Endothelial cell of umbilical vein (primary cell): ENCODE results near the gene ZSWIM6. TPM values are rescaled to one million over a fixed set of nuclear protein-coding genes. Genes with fewer than 3 reads are reported as not detected.
A peak's percentile ranks its signal among the peaks of the same experiment; 100 is the strongest.

Source experiments
- BruUV-seq: library from RNA; stranded (reverse); fragments of 400-500 nt; replicated peaks from 2 replicates; lab custom pipeline; 2021; lab: Mats Ljungman, UMichigan
- CTCF ChIA-PET: fragments of 300-600, 350-600 bp; sonication (Branson Sonifier 250); formaldehyde crosslinking; loops from one replicate; lab custom pipeline; 2021; ENCODE audit warnings: antibody characterized with exemption, inconsistent platforms; lab: Charles Lee
- POLR2A ChIA-PET: fragments of 300-600, 350-600 bp; sonication (Branson Sonifier 250); formaldehyde crosslinking; loops from one replicate; lab custom pipeline; 2021; ENCODE audit warnings: antibody characterized with exemption, inconsistent platforms; lab: Charles Lee
- DNase-seq: peaks from one replicate; pipeline ENCODE4 v3.0.0-alpha.2; 2011; ENCODE audit warnings: low read depth, low spot score
- FAIRE-seq: peaks from 2 replicates; lab custom pipeline; 2011; peaks lifted over from hg19 to GRCh38; lab: Jason Lieb, UNC
- H2AFZ ChIP-seq: 2 replicates; pipeline ENCODE4 v1.6.0; 2012; ENCODE audit warnings: low read depth, low read length, control low read depth, inconsistent platforms
- H3K27ac ChIP-seq: 2 replicates; pipeline ENCODE4 v1.5.1; 2011; ENCODE audit warnings: low read depth, mild to moderate bottlenecking, control low read depth, low read length, moderate library complexity; ENCODE audit not compliant: insufficient read depth
- H3K27me3 ChIP-seq, 2 experiments: 2 replicates each; pipeline versions ENCODE4 v1.6.0 to v1.6.1; 2011; ENCODE audit warnings: low read length in 2 of 2, mixed read lengths in 1 of 2; ENCODE audit not compliant: control insufficient read depth in 2 of 2, insufficient read depth in 2 of 2
- H3K36me3 ChIP-seq, 2 experiments: 2 replicates in 1 of 2; 3 replicates in 1 of 2; pipeline ENCODE4 v1.5.1; 2011; ENCODE audit warnings: low read length in 2 of 2, mild to moderate bottlenecking in 1 of 2, moderate library complexity in 1 of 2; ENCODE audit not compliant: control insufficient read depth in 2 of 2, insufficient read depth in 2 of 2; ENCODE audit errors: extremely low read depth in 1 of 2
- H3K4me1 ChIP-seq: 3 replicates; pipeline ENCODE4 v1.5.1; 2011; ENCODE audit warnings: mild to moderate bottlenecking, low read length; ENCODE audit not compliant: control insufficient read depth, insufficient read depth; ENCODE audit errors: extremely low read depth
- H3K4me2 ChIP-seq: 2 replicates; pipeline ENCODE4 v1.6.1; 2011; ENCODE audit warnings: low read length, control low read depth, mixed read lengths; ENCODE audit not compliant: insufficient read depth
- H3K4me3 ChIP-seq, 3 experiments: fragments of 200-600 bp in 1 of 3; sonication (generic), shearing (Covaris generic) in 1 of 3; replicated peaks in 1 of 3; 2 replicates each; pipeline ENCODE4 v1.5.1; 2011 to 2016; ENCODE audit warnings: control low read depth in 3 of 3, low read length in 3 of 3, mild to moderate bottlenecking in 2 of 3, inconsistent platforms in 1 of 3, low read depth in 1 of 3, moderate library complexity in 1 of 3; ENCODE audit not compliant: insufficient read depth in 1 of 3
- H3K79me2 ChIP-seq: 2 replicates; pipeline ENCODE4 v1.6.0; 2012; ENCODE audit warnings: low read length, inconsistent platforms; ENCODE audit not compliant: control insufficient read depth, insufficient read depth
- H3K9ac ChIP-seq: replicated peaks from 2 replicates; pipeline ENCODE3; 2011; ENCODE audit warnings: low read length, control low read depth; ENCODE audit not compliant: insufficient read depth; ENCODE audit errors: extremely low read depth
- H3K9me1 ChIP-seq: replicated peaks from 3 replicates; pipeline ENCODE4 v1.6.0; 2011; ENCODE audit warnings: mild to moderate bottlenecking, low read length; ENCODE audit not compliant: control insufficient read depth, insufficient read depth; ENCODE audit errors: extremely low read depth
- H3K9me3 ChIP-seq: replicated peaks from 2 replicates; pipeline ENCODE4 v1.5.1; 2012; ENCODE audit warnings: low read length, inconsistent platforms; ENCODE audit not compliant: control insufficient read depth, insufficient read depth
- H4K20me1 ChIP-seq: replicated peaks from 2 replicates; pipeline ENCODE3; 2011; ENCODE audit warnings: mild to moderate bottlenecking, low read length; ENCODE audit not compliant: control insufficient read depth, insufficient read depth; ENCODE audit errors: extremely low read depth
- EZH2 ChIP-seq: IDR thresholded peaks from 2 replicates; pipeline ENCODE4 v1.6.1; 2012; ENCODE audit warnings: borderline replicate concordance, low read depth, mild to moderate bottlenecking, moderate library complexity, low read length, inconsistent platforms; ENCODE audit not compliant: severe bottlenecking
- FOS ChIP-seq: IDR thresholded peaks from 2 replicates; pipeline ENCODE4 v1.6.1; 2011; ENCODE audit warnings: mild to moderate bottlenecking, low read length, moderate library complexity, borderline replicate concordance; ENCODE audit not compliant: insufficient read depth
- GATA2 ChIP-seq: IDR thresholded peaks from 2 replicates; pipeline ENCODE4 v1.7.0; 2011; ENCODE audit warnings: low read depth, mild to moderate bottlenecking, moderate library complexity, mixed read lengths, low read length; ENCODE audit not compliant: insufficient read length, insufficient read depth
- JUN ChIP-seq: IDR thresholded peaks from 2 replicates; pipeline ENCODE4 v1.6.1; 2011; ENCODE audit warnings: borderline replicate concordance, low read depth; ENCODE audit not compliant: insufficient read length, insufficient read depth
- MYC ChIP-seq: IDR thresholded peaks from one replicate; pipeline ENCODE4 v1.6.1; 2011; ENCODE audit warnings: mild to moderate bottlenecking, low read depth, low read length
- POLR2A ChIP-seq: IDR thresholded peaks from 2 replicates; pipeline ENCODE4 v1.6.1; 2012; ENCODE audit warnings: low read depth, mild to moderate bottlenecking, control low read depth, low read length
- POLR2AphosphoS5 ChIP-seq: IDR thresholded peaks from 2 replicates; pipeline ENCODE4 v1.6.1; 2012; ENCODE audit warnings: low read depth, mild to moderate bottlenecking, control low read depth, low read length, moderate library complexity; ENCODE audit not compliant: insufficient read depth
- dilution Hi-C: fragments of 300-500 bp; cut with MboI; formaldehyde crosslinking; loops from one replicate; pipeline ENCODE4 v1.15.0; 2019; ENCODE audit warnings: low sequenced_read_pairs; ENCODE audit not compliant: extremely low pct_ligation_motif_present
- intact Hi-C: fragments of 100-400 bp; cut with micrococcal nuclease; formaldehyde crosslinking; loops from one replicate; pipeline ENCODE4 v1.10.0; 2022
- polyA plus RNA-seq, 4 experiments: library from polyadenylated mRNA; depleted of rRNA in 3 of 4; stranded (reverse) in 3 of 4; unstranded in 1 of 4; fragments of >200 nt; gene quantifications; 2 replicates each; pipeline versions ENCODE4 v1.2.1 to v1.2.3, GENCODE V29; 2011 to 2012; ENCODE audit warnings: missing spikeins in 1 of 4
- total RNA-seq: library from RNA; stranded (reverse); gene quantifications from 2 replicates; pipeline ENCODE4 v1.2.3, GENCODE V29; 2021
- TF ChIP-seq, protein P1 (sequence below): IDR thresholded peaks from 2 replicates; pipeline ENCODE4 v1.6.1; 2011; ENCODE audit not compliant: insufficient read depth, insufficient read length
- TF ChIP-seq, protein P2 (sequence below), 2 donors: IDR thresholded peaks; 1 replicate in 1 of 2; 2 replicates in 1 of 2; pipeline ENCODE4 v1.5.1; 2011; ENCODE audit warnings: low read length in 2 of 2, mild to moderate bottlenecking in 2 of 2, moderate library complexity in 2 of 2, control low read depth in 1 of 2, inconsistent platforms in 1 of 2, low read depth in 1 of 2; ENCODE audit not compliant: insufficient read depth in 1 of 2; ENCODE audit errors: extremely low read depth in 1 of 2

The ZSWIM6 gene
- total and polyA plus RNA-seq, 2 donors (not counting 3 experiments of a cell fraction or from before 2014, with no cell fraction given), result 14.9 to 25.3 TPM

DNA sequence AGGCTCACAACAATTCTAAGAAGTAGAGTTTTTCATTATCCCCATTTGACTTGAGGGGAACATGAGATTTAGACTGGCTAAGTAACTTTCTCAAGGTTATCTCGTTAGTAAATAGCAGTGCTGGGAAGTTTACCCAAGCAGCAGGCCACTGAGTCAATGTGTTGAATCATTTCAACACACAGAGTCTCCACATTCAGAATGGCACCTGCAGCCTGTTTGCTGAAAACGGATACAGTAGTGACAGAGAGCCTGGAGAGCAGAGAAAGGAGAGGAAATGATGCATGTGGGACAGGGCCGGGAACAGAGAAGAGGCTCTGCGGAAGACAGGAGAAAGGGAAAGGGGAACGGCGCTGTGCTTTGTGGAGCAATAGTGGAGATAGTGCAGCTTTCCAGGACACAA is 33.5 kb upstream of the ZSWIM6 start:
- no peaks in the 10 kb centered on the region for H4K20me1 ChIP-seq
- no peak overlapping the region for H3K9ac ChIP-seq
- intact Hi-C loops (loop anchor here (1.0 kb wide), 2 partner anchors 16 to 32 kb away; no protein-coding TSS in a partner anchor), dilution Hi-C loops (no loop called here)
- H3K27me3 ChIP-seq, result no peaks in the 10 kb centered on the region
- no peaks in the 10 kb centered on the region for H3K36me3 ChIP-seq
- FAIRE-seq (peak; percentile 67), DNase-seq (peak; percentile 64)
- H3K4me1 ChIP-seq, result peaks cover 23% of the 10 kb centered on the region
- H3K4me3 ChIP-seq, result no peak overlapping the region
- ChIA-PET POLR2A (no interaction called here), CTCF (interaction anchor here (1.2 to 1.4 kb wide), 2 partner anchors 8 to 14 kb away, joined by 4 to 5 read pairs; no protein-coding TSS in a partner anchor)
- peak overlapping the region; percentile 48 for H3K27ac ChIP-seq
- H3K79me2 ChIP-seq, result no peaks in the 10 kb centered on the region
- TF ChIP-seq FOS (peak; percentile 41), MYC (no peak), POLR2AphosphoS5 (no peak), JUN (peak; percentile 19), GATA2 (no peak)
- peak overlapping the region; percentile 52 for H2AFZ ChIP-seq
- BruUV-seq, result no TSS peak
- no peaks in the 10 kb centered on the region for H3K9me3 ChIP-seq
- no peaks in the 10 kb centered on the region for H3K9me1 ChIP-seq
- peak overlapping the region; percentile 4 for H3K4me2 ChIP-seq

DNA sequence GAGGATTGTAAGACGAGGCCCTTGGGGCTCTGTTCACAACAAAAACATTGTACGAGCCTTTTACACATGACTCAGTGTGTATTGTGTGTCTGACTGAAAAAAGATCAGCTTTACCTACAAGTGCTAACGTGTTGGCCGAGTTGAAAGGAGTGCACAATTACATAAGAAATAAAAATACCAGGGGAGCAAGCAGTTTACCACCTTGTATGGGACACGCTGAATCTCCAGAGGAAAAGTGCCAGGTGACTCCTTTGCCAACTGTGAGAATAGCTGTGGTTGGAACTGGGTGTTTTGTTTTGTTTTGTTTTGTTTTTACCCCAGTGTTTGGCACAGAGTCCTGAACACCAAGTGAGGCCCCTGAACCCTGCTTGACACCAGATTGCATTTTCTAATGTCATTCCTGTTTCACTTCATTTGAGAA is 32.8 kb upstream of the ZSWIM6 start:
- Histone ChIP-seq H3K4me3 (no peak overlapping the region), H3K27me3 (no peaks in the 10 kb centered on the region), H3K79me2 (no peaks in the 10 kb centered on the region), H2AFZ (no peak overlapping the region), H3K4me2 (no peak overlapping the region), H3K9ac (no peak overlapping the region), H3K4me1 (peaks cover 23% of the 10 kb centered on the region), H3K27ac (no peak overlapping the region), H3K9me1 (no peaks in the 10 kb centered on the region), H3K9me3 (no peaks in the 10 kb centered on the region), H3K36me3 (no peaks in the 10 kb centered on the region), H4K20me1 (no peaks in the 10 kb centered on the region)
- ChIA-PET CTCF (interaction anchor here (1.2 to 1.4 kb wide), 2 partner anchors 8 to 13 kb away, joined by 4 to 5 read pairs; no protein-coding TSS in a partner anchor), POLR2A (no interaction called here)
- FAIRE-seq, result no peak
- DNase-seq, result no peak
- no TSS peak for BruUV-seq
- TF ChIP-seq EZH2, result no peak
- no peak for TF ChIP-seq POLR2A
- TF ChIP-seq JUN, result no peak
- TF ChIP-seq FOS, result no peak
- TF ChIP-seq MYC, result no peak
- TF ChIP-seq, protein P1, sequence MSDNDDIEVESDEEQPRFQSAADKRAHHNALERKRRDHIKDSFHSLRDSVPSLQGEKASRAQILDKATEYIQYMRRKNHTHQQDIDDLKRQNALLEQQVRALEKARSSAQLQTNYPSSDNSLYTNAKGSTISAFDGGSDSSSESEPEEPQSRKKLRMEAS, result no peak
- TF ChIP-seq, protein P2, sequence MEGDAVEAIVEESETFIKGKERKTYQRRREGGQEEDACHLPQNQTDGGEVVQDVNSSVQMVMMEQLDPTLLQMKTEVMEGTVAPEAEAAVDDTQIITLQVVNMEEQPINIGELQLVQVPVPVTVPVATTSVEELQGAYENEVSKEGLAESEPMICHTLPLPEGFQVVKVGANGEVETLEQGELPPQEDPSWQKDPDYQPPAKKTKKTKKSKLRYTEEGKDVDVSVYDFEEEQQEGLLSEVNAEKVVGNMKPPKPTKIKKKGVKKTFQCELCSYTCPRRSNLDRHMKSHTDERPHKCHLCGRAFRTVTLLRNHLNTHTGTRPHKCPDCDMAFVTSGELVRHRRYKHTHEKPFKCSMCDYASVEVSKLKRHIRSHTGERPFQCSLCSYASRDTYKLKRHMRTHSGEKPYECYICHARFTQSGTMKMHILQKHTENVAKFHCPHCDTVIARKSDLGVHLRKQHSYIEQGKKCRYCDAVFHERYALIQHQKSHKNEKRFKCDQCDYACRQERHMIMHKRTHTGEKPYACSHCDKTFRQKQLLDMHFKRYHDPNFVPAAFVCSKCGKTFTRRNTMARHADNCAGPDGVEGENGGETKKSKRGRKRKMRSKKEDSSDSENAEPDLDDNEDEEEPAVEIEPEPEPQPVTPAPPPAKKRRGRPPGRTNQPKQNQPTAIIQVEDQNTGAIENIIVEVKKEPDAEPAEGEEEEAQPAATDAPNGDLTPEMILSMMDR (IDR thresholded peaks at IDR 0.05; ENCODE audit: extremely low read depth in 1 of 2, insufficient read depth in 1 of 2, low read depth in 1 of 2, low read length in 2 of 2), result no peak
- TF ChIP-seq POLR2AphosphoS5, result no peak
- no peak for TF ChIP-seq GATA2
- dilution Hi-C loops (no loop called here), intact Hi-C loops (no loop called here)
